Fibroblast of lung (primary cell): ENCODE measurements around the gene TNS3. TPM values are rescaled to one million over a fixed set of nuclear protein-coding genes. Genes with fewer than 3 reads are reported as not detected.

Experiments used
- DNase-seq, 2 donors: peaks; one replicate each; pipeline versions ENCODE4 v3.0.0 to v3.0.0-alpha.2; 2010; ENCODE audit warnings: low read depth in 2 of 2
- H2AFZ ChIP-seq: 2 replicates; pipeline ENCODE4 v1.5.1; 2012; ENCODE audit warnings: low read length, control low read depth, inconsistent platforms
- H3K27ac ChIP-seq: 2 replicates; pipeline ENCODE4 v1.5.1; 2011; ENCODE audit warnings: low read length, control low read depth; ENCODE audit not compliant: insufficient read depth
- H3K27me3 ChIP-seq: 2 replicates; pipeline ENCODE4 v1.5.1; 2011; ENCODE audit warnings: mild to moderate bottlenecking, low read length; ENCODE audit not compliant: control insufficient read depth, insufficient read depth
- H3K36me3 ChIP-seq: 2 replicates; pipeline ENCODE4 v1.5.1; 2011; ENCODE audit warnings: low read length; ENCODE audit not compliant: control insufficient read depth, insufficient read depth
- H3K4me1 ChIP-seq: 2 replicates; pipeline ENCODE4 v1.5.1; 2011; ENCODE audit warnings: low read length; ENCODE audit not compliant: control insufficient read depth, insufficient read depth; ENCODE audit errors: extremely low read depth
- H3K4me2 ChIP-seq: 2 replicates; pipeline ENCODE4 v1.5.1; 2011; ENCODE audit warnings: low read length, control low read depth; ENCODE audit not compliant: insufficient read depth; ENCODE audit errors: extremely low read depth
- H3K4me3 ChIP-seq, 4 experiments: fragments of 200-600 bp in 1 of 4; sonication (generic) in 1 of 4; replicated peaks in 1 of 4; 2 replicates each; pipeline ENCODE4 v1.5.1; 2011 to 2016; ENCODE audit warnings: low read length in 4 of 4, low read depth in 3 of 4, mild to moderate bottlenecking in 3 of 4, control low read depth in 2 of 4, inconsistent platforms in 1 of 4, mixed read lengths in 1 of 4; ENCODE audit not compliant: insufficient read depth in 1 of 4; ENCODE audit errors: control extremely low read depth in 1 of 4
- H3K79me2 ChIP-seq: 2 replicates; pipeline ENCODE4 v1.5.1; 2012; ENCODE audit warnings: mild to moderate bottlenecking, low read length, inconsistent platforms; ENCODE audit not compliant: control insufficient read depth, insufficient read depth
- H3K9ac ChIP-seq: 2 replicates; pipeline ENCODE4 v1.5.1; 2011; ENCODE audit warnings: mild to moderate bottlenecking, low read length, control low read depth; ENCODE audit not compliant: insufficient read depth
- H3K9me3 ChIP-seq: 2 replicates; pipeline ENCODE4 v1.5.1; 2012; ENCODE audit warnings: low read depth, low read length; ENCODE audit not compliant: control insufficient read depth, insufficient read depth
- H4K20me1 ChIP-seq: 2 replicates; pipeline ENCODE4 v1.5.1; 2011; ENCODE audit warnings: low read length; ENCODE audit not compliant: control insufficient read depth, insufficient read depth; ENCODE audit errors: extremely low read depth
- CTCF ChIP-seq, 2 donors: IDR thresholded peaks in 1 of 2; conservative IDR thresholded peaks in 1 of 2; 1 replicate in 1 of 2; 2 replicates in 1 of 2; pipeline ENCODE4 v1.5.1; 2011 to 2012; ENCODE audit warnings: low read length in 2 of 2, control low read depth in 1 of 2, inconsistent platforms in 1 of 2, low read depth in 1 of 2, mild to moderate bottlenecking in 1 of 2
- EZH2 ChIP-seq: IDR thresholded peaks from 2 replicates; pipeline ENCODE4 v1.5.1; 2012; ENCODE audit warnings: low read length, control low read depth, mild to moderate bottlenecking; ENCODE audit errors: missing control alignments
- polyA plus RNA-seq, 2 donors: library from polyadenylated mRNA; depleted of rRNA in 1 of 2; stranded (reverse) in 1 of 2; unstranded in 1 of 2; fragments of >200 nt; gene quantifications; 2 replicates each; pipeline ENCODE4 v1.2.1, GENCODE V29; 2011 to 2012; ENCODE audit warnings: missing spikeins in 1 of 2
- total RNA-seq: library from RNA; depleted of rRNA; stranded (reverse); fragments of >200 nt; gene quantifications from 2 replicates; pipeline ENCODE4 v1.2.1, GENCODE V29; 2014

The TNS3 gene
- total and polyA plus RNA-seq, 2 donors (not counting 1 experiment from before 2014, with no cell fraction given), result 74.4 to 88.8 TPM

DNA sequence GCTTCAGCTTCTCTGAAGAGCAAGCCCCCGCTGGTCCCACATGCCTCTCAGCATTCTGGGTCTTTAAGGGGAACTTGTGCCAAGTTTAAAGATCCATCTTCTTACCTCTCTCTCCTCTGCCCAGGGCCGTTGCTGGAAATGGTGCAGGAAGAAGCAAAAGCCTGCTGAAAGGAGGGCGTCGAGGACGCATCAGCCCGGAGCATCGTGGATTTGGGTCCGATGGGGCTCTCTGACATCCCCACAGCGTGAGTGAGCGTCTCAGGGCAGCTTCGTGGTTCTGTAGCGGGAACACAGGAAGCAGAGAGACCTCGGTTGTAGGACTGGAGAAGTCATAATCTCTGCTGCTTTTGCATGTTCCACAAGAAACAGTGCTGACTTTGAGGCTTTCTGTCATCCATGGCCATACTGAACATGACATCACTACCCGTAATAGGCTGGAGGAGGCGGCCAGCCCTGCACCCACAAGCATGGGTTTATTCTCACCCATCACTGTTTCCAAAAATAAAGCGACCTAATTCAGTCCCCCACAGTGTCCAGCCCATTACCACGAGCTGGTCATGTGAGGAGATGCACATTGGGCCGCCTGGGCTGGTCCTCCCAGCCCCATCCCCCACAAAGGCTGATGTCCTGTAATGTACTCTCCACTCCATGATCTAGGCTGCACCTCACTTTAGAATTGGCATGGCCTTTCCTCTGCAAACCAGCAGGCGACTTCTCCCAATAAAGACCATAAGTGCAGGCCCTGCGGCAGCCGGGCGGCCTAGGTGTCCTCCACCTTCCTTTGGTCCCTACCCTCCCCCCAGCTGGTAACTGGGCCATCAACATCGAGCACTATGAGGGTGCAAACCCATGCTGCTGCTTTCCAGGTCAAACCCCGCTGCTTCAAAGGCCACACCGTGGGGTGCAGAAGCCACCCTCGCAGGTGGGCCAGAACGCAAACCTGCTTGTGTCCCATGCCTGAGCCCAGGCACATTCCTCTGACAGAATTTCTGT lies 276.9 kb downstream of the TNS3 start:
- Histone ChIP-seq H3K9me3 (no peaks in the 10 kb centered on the region), H3K9ac (no peak overlapping the region), H3K79me2 (no peaks in the 10 kb centered on the region), H4K20me1 (no peaks in the 10 kb centered on the region), H3K36me3 (peaks cover 10% of the 10 kb centered on the region), H2AFZ (no peak overlapping the region), H3K4me3 (no peak overlapping the region), H3K27me3 (no peaks in the 10 kb centered on the region), H3K4me1 (peaks cover 8% of the 10 kb centered on the region), H3K4me2 (no peak overlapping the region), H3K27ac (no peak overlapping the region)
- DNase-seq, result no peak
- TF ChIP-seq EZH2 (no peak), CTCF (conservative IDR thresholded peaks at IDR 0.05 in 1 of 2, IDR thresholded peaks at IDR 0.05 in 1 of 2; ENCODE audit: low read depth in 1 of 2, low read length in 2 of 2) (no peak)

DNA sequence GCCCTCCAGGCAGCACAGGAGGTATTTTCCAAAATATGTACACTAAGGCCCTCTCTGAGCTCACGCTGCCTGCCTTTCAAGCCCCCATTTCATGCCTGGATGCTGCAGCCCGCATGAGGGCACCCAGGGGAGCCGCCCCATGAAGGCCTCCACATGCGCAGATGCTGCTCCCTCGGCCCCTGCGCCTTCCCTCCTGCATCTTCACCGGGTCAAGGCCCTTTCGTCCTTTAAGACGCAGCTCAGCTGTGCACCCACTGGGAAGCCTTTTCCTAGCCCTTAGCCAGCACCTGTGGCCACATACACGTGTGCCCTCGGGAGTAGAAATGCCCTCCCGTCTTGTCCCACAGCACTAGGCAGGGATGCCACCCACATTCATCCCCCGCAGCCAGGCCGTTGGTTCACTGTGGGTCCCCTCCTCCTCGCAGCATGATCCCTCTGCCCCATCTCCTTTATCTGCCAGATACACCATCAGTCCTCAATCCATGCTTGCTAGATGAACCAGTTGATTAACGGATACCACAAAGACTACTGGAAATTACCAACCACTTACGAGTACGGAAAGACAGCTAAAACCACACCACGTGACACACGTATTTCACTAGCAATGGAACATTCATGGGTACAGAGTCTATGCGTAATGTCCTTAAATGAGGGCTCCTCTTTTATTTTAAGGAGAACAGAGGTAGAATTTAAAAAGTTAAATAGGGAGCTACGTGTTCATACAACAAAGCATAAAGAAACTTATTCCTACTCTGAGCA lies 278.0 kb downstream of the TNS3 start:
- Histone ChIP-seq H3K79me2 (no peaks in the 10 kb centered on the region), H3K9ac (no peak overlapping the region), H3K4me3 (no peak overlapping the region), H3K27ac (no peak overlapping the region), H3K4me1 (peaks cover 8% of the 10 kb centered on the region), H2AFZ (no peak overlapping the region), H3K36me3 (peaks cover 13% of the 10 kb centered on the region), H3K4me2 (no peak overlapping the region), H4K20me1 (no peaks in the 10 kb centered on the region), H3K27me3 (no peaks in the 10 kb centered on the region), H3K9me3 (no peaks in the 10 kb centered on the region)
- DNase-seq, result no peak
- TF ChIP-seq CTCF (conservative IDR thresholded peaks at IDR 0.05 in 1 of 2, IDR thresholded peaks at IDR 0.05 in 1 of 2; ENCODE audit: low read depth in 1 of 2, low read length in 2 of 2) (no peak), EZH2 (no peak)

GRCh38 chr7:47303014-47303694 lies 278.8 kb downstream of the TNS3 start:
- H3K36me3 ChIP-seq, result peaks cover 17% of the 10 kb centered on the region

More at GRCh38 chr7:47303014-47303694, 278.8 kb downstream of the TNS3 start:
- no peaks in the 10 kb centered on the region for H3K9me3 ChIP-seq
- H2AFZ ChIP-seq, result no peak overlapping the region
- no peak overlapping the region for H3K27ac ChIP-seq
- H3K4me2 ChIP-seq, result no peak overlapping the region
- peaks cover 8% of the 10 kb centered on the region for H3K4me1 ChIP-seq
- H3K79me2 ChIP-seq, result no peaks in the 10 kb centered on the region
- H3K9ac ChIP-seq, result no peak overlapping the region
- no peak overlapping the region for H3K4me3 ChIP-seq
- no peak for DNase-seq
- TF ChIP-seq CTCF (conservative IDR thresholded peaks at IDR 0.05 in 1 of 2, IDR thresholded peaks at IDR 0.05 in 1 of 2; ENCODE audit: low read depth in 1 of 2, low read length in 2 of 2) (no peak), EZH2 (no peak)
- H3K27me3 ChIP-seq, result no peaks in the 10 kb centered on the region
- H4K20me1 ChIP-seq, result no peaks in the 10 kb centered on the region
